SK-N-SH (cell line): ENCODE measurements around the gene ARPC2. TPM values are rescaled to one million over a fixed set of nuclear protein-coding genes. Genes with fewer than 3 reads are reported as not detected.

Experiments used
- CTCF ChIA-PET: fragments of 300-600, 350-600 bp; formaldehyde crosslinking; extraction: SDS; loops from one replicate; lab custom pipeline; 2021; lab: Yijun Ruan, JAX
- POLR2A ChIA-PET: fragments of 350-600 bp; sonication (Branson Sonifier 250); formaldehyde crosslinking; extraction: SDS; loops from one replicate; lab custom pipeline; 2020; ENCODE audit warnings: antibody characterized with exemption, inconsistent platforms; lab: Yijun Ruan, JAX
- DNase-seq: peaks from one replicate; pipeline ENCODE4 v3.0.0; 2012
- H2AFZ ChIP-seq: fragments of 200-600 bp; sonication (generic); 2 replicates; pipeline ENCODE4 v1.8.1; 2016; ENCODE audit warnings: antibody characterized with exemption, mild to moderate bottlenecking, low read depth
- H3F3A ChIP-seq: fragments of 200-600 bp; sonication (generic); replicated peaks from 2 replicates; pipeline ENCODE3; 2016; ENCODE audit warnings: antibody characterized with exemption, mild to moderate bottlenecking; ENCODE audit not compliant: insufficient read depth
- H3K27ac ChIP-seq, 2 experiments: fragments of 200-500 bp in 1 of 2; fragments of 200-600 bp in 1 of 2; sonication (Bioruptor generic) in 1 of 2; sonication (generic), shearing (Covaris generic) in 1 of 2; 2 replicates each; pipeline versions ENCODE4 v1.5.1 to v1.6.1; 2014 to 2016; ENCODE audit warnings: low read depth in 2 of 2, inconsistent platforms in 1 of 2, low read length in 1 of 2, mild to moderate bottlenecking in 1 of 2, mixed read lengths in 1 of 2
- H3K27me3 ChIP-seq: fragments of 200-600 bp; sonication (generic), shearing (Covaris generic); 2 replicates; pipeline ENCODE4 v1.6.1; 2016; ENCODE audit warnings: mixed run types; ENCODE audit not compliant: insufficient read depth
- H3K36me3 ChIP-seq, 2 experiments: fragments of 200-500 bp in 1 of 2; fragments of 200-600 bp in 1 of 2; sonication (Bioruptor generic) in 1 of 2; sonication (generic) in 1 of 2; replicated peaks in 1 of 2; 2 replicates each; pipeline versions ENCODE3 to v1.5.1; 2014 to 2016; ENCODE audit warnings: low read length in 1 of 2, mild to moderate bottlenecking in 1 of 2; ENCODE audit not compliant: insufficient read depth in 2 of 2, control insufficient read depth in 1 of 2
- H3K4me1 ChIP-seq, 2 experiments: fragments of 200-500 bp in 1 of 2; fragments of 200-600 bp in 1 of 2; sonication (Bioruptor generic) in 1 of 2; sonication (generic), shearing (Covaris generic) in 1 of 2; 2 replicates each; pipeline versions ENCODE4 v1.5.1 to v1.6.1; 2014 to 2016; ENCODE audit warnings: low read depth in 1 of 2, low read length in 1 of 2, mixed run types in 1 of 2; ENCODE audit not compliant: insufficient read depth in 2 of 2, control insufficient read depth in 1 of 2
- H3K4me2 ChIP-seq: fragments of 200-600 bp; sonication (generic), shearing (Covaris generic); 2 replicates; pipeline ENCODE4 v1.6.1; 2017; ENCODE audit warnings: mixed run types
- H3K4me3 ChIP-seq, 2 experiments: fragments of 200-500 bp in 1 of 2; fragments of 200-600 bp in 1 of 2; sonication (Bioruptor generic) in 1 of 2; sonication (generic), shearing (Covaris generic) in 1 of 2; 2 replicates each; pipeline versions ENCODE4 v1.5.1 to v1.8.1; 2014 to 2016; ENCODE audit warnings: low read depth in 2 of 2, inconsistent platforms in 1 of 2, low read length in 1 of 2, mild to moderate bottlenecking in 1 of 2, mixed read lengths in 1 of 2, moderate library complexity in 1 of 2
- H3K79me2 ChIP-seq: fragments of 200-600 bp; sonication (generic); 2 replicates; pipeline ENCODE4 v1.8.1; 2017; ENCODE audit warnings: mild to moderate bottlenecking; ENCODE audit not compliant: insufficient read depth
- H3K9ac ChIP-seq: fragments of 200-600 bp; sonication (generic); 2 replicates; pipeline ENCODE4 v1.6.1; 2017; ENCODE audit warnings: mixed run types
- H3K9me2 ChIP-seq: fragments of 200-600 bp; sonication (generic); 2 replicates; pipeline ENCODE4 v1.6.1; 2017; ENCODE audit warnings: mixed run types
- H3K9me3 ChIP-seq: fragments of 200-600 bp; sonication (generic); 2 replicates; pipeline ENCODE4 v1.6.1; 2017; ENCODE audit warnings: mixed run types, mild to moderate bottlenecking, moderate library complexity
- H4K20me1 ChIP-seq: fragments of 200-600 bp; sonication (generic); 2 replicates; pipeline ENCODE4 v1.6.1; 2017; ENCODE audit warnings: mild to moderate bottlenecking, mixed run types; ENCODE audit not compliant: insufficient read depth
- ELF1 ChIP-seq: IDR thresholded peaks from 2 replicates; pipeline ENCODE4 v1.4.0; 2012
- FOSL2 ChIP-seq: IDR thresholded peaks from 2 replicates; pipeline ENCODE4 v1.4.0; 2012; ENCODE audit warnings: low read depth, mild to moderate bottlenecking, moderate library complexity, borderline replicate concordance
- GATA2 ChIP-seq: sonication (generic); formaldehyde crosslinking; IDR thresholded peaks from 2 replicates; pipeline ENCODE4 v1.5.0; 2020; ENCODE audit warnings: mild to moderate bottlenecking, missing genetic modification reagents
- JUND ChIP-seq: IDR thresholded peaks from 2 replicates; pipeline ENCODE4 v1.4.0; 2012
- NRF1 ChIP-seq: IDR thresholded peaks from 2 replicates; pipeline ENCODE4 v1.6.1; 2012; ENCODE audit warnings: low read depth, mild to moderate bottlenecking, low read length
- PBX3 ChIP-seq: IDR thresholded peaks from 2 replicates; pipeline ENCODE4; 2012
- RCOR1 ChIP-seq: fragments of 150-350 bp; IDR thresholded peaks from 2 replicates; pipeline ENCODE4 v1.6.1; 2017; ENCODE audit warnings: antibody characterized with exemption, low read length
- REST ChIP-seq: IDR thresholded peaks from 2 replicates; pipeline ENCODE4 v1.6.1; 2012; ENCODE audit warnings: mild to moderate bottlenecking, low read depth, low read length, moderate library complexity
- RXRA ChIP-seq: IDR thresholded peaks from 2 replicates; pipeline ENCODE4 v1.4.0; 2012; ENCODE audit warnings: low read depth, mild to moderate bottlenecking, borderline replicate concordance
- SMC3 ChIP-seq: IDR thresholded peaks from 2 replicates; pipeline ENCODE4 v1.6.1; 2012; ENCODE audit warnings: low read depth, low read length, improper control_type of control experiment
- YY1 ChIP-seq: IDR thresholded peaks from 2 replicates; pipeline ENCODE4 v1.4.0; 2012; ENCODE audit warnings: low read depth, mild to moderate bottlenecking
- ZBTB33 ChIP-seq: IDR thresholded peaks from 2 replicates; pipeline ENCODE4 v1.4.0; 2012; ENCODE audit warnings: low read depth, borderline replicate concordance
- WGBS: methylation state at CpG from one replicate; pipeline ENCODE4 v1.1.6; 2017; ENCODE audit warnings: low lambda C conversion rate; 5-methylcytosine and 5-hydroxymethylcytosine counted together
- polyA plus RNA-seq, 3 experiments: library from polyadenylated mRNA; depleted of rRNA; stranded (reverse); fragments of >200 nt; gene quantifications; 2 replicates each; pipeline ENCODE4 v1.2.3, GENCODE V29; 2012

The ARPC2 gene
- polyA plus RNA-seq, 1 of the 3 experiments (the other 2 are of a cell fraction): 319 TPM

GRCh38 chr2:218285604-218286003 is 68.6 kb downstream of the ARPC2 start:
- H4K20me1 ChIP-seq: no peaks in the 10 kb centered on the region
- TF ChIP-seq REST: no peak
- no peak for TF ChIP-seq FOSL2
- TF ChIP-seq SMC3: no peak
- no peak for TF ChIP-seq RXRA
- TF ChIP-seq ELF1: no peak
- TF ChIP-seq JUND: no peak
- no peak for TF ChIP-seq NRF1
- TF ChIP-seq GATA2: no peak
- TF ChIP-seq RCOR1: no peak
- no peak for TF ChIP-seq ZBTB33
- TF ChIP-seq YY1: no peak
- no peak for TF ChIP-seq PBX3
- TF ChIP-seq, all 33 proteins: peak for 0
- 88% methylated on average over 6 of the region's 6 CpGs for WGBS
- H3K27me3 ChIP-seq: no peaks in the 10 kb centered on the region
- no peak for DNase-seq
- H3K4me2 ChIP-seq: peak overlapping the region; percentile 96
- no peaks in the 10 kb centered on the region for H3K9me2 ChIP-seq
- ChIA-PET POLR2A (no interaction called here), CTCF (interaction anchor here (1.2 to 5.3 kb wide), 6 partner anchors 11 to 110 kb away, joined by 5 to 47 read pairs (median 8); partner anchors contain the start of genes CATIP and PNKD)
- H3K4me3 ChIP-seq: no peak overlapping the region
- H3K27ac ChIP-seq: peak overlapping the region in 1 of 2 experiments; percentile 99; a peak in 2 of 4 replicates
- H3F3A ChIP-seq: peaks cover 14% of the 10 kb centered on the region
- peak overlapping the region; percentile 80 for H3K9ac ChIP-seq
- no peak overlapping the region for H2AFZ ChIP-seq
- H3K4me1 ChIP-seq: peaks cover 12 to 37% of the 10 kb centered on the region in 2 experiments; a peak in 3 of 4 replicates
- H3K79me2 ChIP-seq: 0 out of 2 replicates have a peak, but pooled peaks cover 3% of the 10 kb centered on the region
- no peaks in the 10 kb centered on the region for H3K9me3 ChIP-seq
- no peaks in the 10 kb centered on the region for H3K36me3 ChIP-seq
